HFF-Myc (cell line): ENCODE results near the gene AMBRA1.

Source experiments
- DNase-seq: peaks from one replicate; pipeline ENCODE4 v3.0.0-alpha.2; 2011; ENCODE audit warnings: low read depth; ENCODE audit errors: extremely low read depth
- H3K4me3 ChIP-seq: replicated peaks from 2 replicates; pipeline ENCODE4 v1.5.1; 2011; ENCODE audit warnings: low read depth, mild to moderate bottlenecking, control low read depth, low read length
- TF ChIP-seq, protein P1 (sequence below): IDR thresholded peaks from 2 replicates; pipeline ENCODE4 v1.5.1; 2012; ENCODE audit warnings: mild to moderate bottlenecking, low read depth, low read length, control low read depth; ENCODE audit errors: missing control alignments

AMBRA1 gene

DNA sequence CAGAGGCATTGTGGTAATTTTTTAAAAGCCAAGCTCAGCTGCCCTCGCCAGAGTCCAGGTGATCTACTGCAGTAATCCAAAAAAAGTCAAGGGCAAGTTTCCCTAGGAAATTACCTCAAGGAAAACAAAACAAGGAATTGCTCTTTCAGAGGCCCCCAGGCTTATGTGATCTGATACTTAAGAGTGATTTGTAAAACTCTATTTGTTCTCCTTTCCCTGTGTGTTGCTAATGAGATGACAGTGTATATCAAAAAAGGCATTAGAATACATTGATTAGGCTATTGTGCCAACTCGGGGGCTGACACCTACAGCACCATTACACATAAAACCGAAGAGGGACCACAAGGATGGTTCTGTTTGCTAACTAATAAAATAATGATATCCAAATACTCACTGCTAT is 157.7 kb downstream of the AMBRA1 start:
- no peak overlapping the region for H3K4me3 ChIP-seq
- TF ChIP-seq, protein P1, sequence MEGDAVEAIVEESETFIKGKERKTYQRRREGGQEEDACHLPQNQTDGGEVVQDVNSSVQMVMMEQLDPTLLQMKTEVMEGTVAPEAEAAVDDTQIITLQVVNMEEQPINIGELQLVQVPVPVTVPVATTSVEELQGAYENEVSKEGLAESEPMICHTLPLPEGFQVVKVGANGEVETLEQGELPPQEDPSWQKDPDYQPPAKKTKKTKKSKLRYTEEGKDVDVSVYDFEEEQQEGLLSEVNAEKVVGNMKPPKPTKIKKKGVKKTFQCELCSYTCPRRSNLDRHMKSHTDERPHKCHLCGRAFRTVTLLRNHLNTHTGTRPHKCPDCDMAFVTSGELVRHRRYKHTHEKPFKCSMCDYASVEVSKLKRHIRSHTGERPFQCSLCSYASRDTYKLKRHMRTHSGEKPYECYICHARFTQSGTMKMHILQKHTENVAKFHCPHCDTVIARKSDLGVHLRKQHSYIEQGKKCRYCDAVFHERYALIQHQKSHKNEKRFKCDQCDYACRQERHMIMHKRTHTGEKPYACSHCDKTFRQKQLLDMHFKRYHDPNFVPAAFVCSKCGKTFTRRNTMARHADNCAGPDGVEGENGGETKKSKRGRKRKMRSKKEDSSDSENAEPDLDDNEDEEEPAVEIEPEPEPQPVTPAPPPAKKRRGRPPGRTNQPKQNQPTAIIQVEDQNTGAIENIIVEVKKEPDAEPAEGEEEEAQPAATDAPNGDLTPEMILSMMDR = no peak
- DNase-seq = no peak

- DNase-seq = no peak
- no peak overlapping the region for H3K4me3 ChIP-seq
- TF ChIP-seq, protein P1 = no peak
Measured at GRCh38 chr11:46435679-46436078, 158.1 kb downstream of the AMBRA1 start.

DNA sequence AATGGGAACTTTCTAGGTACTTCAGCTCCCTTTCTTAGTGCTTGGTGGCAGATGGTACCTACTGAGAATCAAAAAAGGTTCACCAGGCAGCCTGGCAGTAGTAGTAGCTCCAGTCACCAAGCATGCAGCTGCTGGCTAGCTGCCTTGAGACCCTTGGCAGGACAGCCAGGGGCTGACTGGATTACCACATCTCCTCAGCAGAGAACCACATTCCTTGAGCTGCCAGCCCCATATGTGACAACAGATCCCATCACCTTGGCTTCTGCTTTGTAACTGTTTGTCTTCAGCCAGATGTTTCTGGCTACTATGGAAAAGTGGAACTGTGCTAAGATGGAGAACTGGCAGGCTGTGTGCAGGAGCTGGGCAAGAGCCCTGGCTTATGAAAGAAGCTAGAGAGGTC is 162.6 kb downstream of the AMBRA1 start:
- TF ChIP-seq, protein P1 = no peak
- no peak overlapping the region for H3K4me3 ChIP-seq
- DNase-seq = no peak

DNA sequence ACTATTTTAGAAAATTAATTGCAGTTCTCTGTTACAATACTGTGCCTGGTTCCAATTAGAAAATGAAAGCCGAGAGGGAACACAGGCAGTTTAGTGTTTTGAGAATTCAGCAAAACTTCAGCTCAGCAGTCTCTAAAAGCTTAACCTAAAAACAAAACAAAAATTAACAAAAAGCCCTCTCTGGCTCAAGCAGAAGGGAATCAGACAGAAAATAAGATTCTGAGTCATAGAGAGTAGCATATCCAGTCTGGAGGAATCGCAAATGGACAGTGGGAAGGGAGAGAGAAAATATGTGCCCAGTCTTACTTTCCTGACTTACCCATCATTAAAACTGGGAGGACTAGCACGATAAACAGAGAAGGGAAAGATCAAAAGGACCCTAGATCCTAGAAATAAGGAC is 164.1 kb downstream of the AMBRA1 start:
- TF ChIP-seq, protein P1 = no peak
- no peak for DNase-seq
- H3K4me3 ChIP-seq = no peak overlapping the region

DNA sequence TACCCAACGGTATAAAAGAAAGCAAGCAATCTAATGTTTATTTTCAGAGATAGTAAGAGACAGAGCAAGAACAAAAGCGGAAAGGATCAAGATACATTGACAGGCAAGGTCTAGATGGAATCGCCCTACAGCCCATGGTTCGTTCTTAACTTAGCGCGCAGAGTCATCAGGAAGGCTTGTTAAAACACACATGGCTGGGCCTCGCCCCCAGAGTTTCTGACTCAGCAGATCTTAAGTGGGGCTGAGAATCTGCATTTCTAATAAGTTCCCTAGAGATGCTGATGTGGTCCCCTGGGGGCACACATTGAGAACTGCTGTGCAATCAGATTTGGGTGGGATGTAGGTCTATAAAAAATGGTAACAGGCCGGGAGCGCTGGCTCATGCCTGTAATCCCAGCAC is 166.5 kb downstream of the AMBRA1 start:
- no peak for DNase-seq
- H3K4me3 ChIP-seq = no peak overlapping the region
- TF ChIP-seq, protein P1 = no peak

DNA sequence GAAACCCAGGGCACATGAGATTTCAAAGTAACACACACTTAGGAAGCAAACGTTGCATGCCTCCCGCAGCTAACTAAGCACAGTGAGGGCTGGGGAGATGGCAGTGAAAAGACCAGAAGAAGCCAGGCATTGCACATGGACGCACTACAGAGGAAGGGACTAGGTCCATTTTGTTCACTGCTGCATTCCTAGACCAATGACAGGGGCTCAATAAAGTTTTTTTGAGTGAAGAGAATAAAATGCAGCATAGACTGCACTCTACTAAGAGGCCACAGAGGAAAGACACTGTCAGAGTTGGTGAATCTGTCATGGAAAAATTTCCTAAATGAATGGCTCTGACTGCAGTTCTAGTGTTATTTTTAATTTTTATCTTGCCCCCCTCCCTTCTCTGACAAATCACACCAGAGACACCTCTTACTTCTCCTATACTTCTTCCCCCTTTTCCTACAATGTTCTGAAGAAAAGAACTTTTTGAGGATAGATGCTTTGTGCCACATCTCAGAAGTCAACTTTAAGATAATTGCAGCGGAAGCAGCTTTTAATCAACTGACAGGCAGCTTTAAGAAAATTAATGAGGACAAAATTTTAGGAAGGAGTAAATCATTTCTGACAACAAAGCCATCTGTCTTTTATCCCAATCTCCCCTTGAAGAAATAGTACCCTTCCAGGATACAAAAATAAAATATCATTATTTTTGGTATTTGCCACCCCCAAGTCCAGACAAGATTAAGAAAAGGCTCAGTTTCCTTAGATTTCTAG is 167.4 kb downstream of the AMBRA1 start:
- DNase-seq = no peak
- TF ChIP-seq, protein P1 = no peak
- no peak overlapping the region for H3K4me3 ChIP-seq

GRCh38 chr11:46422588-46422987 is 171.2 kb downstream of the AMBRA1 start:
- H3K4me3 ChIP-seq = no peak overlapping the region
- TF ChIP-seq, protein P1 = no peak
- DNase-seq = no peak
